Activated CD8-positive, alpha-beta T cell treated with anti-CD3 and anti-CD28 coated beads, Interleukin-2, amount 10 ng/mL, durations not matched to agents 7 days and 5 days (primary cell): ENCODE results near the gene PRPF31. TPM values are rescaled to one million over a fixed set of nuclear protein-coding genes. Genes with fewer than 3 reads are reported as not detected.
"Not testable (repeated sequence)": the region's sequence is repeated elsewhere in the genome, so short reads cannot be mapped to it uniquely, and the experiment has no call there.

Experiments used
- ATAC-seq: fragments of 150-1000 bp; cut with Tn5 transposase; one replicate; pipeline ENCODE4 v1.10.0; 2021; ENCODE audit warnings: moderate library complexity
- CTCF ChIA-PET: fragments of 350-600 bp; sonication (Branson Sonifier 250); formaldehyde crosslinking; loops from one replicate; lab custom pipeline; 2021; ENCODE audit warnings: antibody characterized with exemption; lab: Charles Lee
- POLR2A ChIA-PET: fragments of 350-600 bp; sonication (Branson Sonifier 250); formaldehyde crosslinking; loops from one replicate; lab custom pipeline; 2021; ENCODE audit warnings: antibody characterized with exemption; lab: Charles Lee
- DNase-seq: peaks from one replicate; pipeline ENCODE4 v3.0.0-alpha.2; 2020
- H3K27ac Mint-ChIP-seq: one replicate; pipeline ENCODE4 v1.8.0; 2021; ENCODE audit warnings: mild to moderate bottlenecking, mixed read lengths
- H3K27me3 Mint-ChIP-seq: one replicate; pipeline ENCODE4 v1.8.0; 2021; ENCODE audit warnings: low read depth, mixed read lengths
- H3K36me3 Mint-ChIP-seq: one replicate; pipeline ENCODE4 v1.8.0; 2021; ENCODE audit warnings: low read depth, mixed read lengths
- H3K4me1 Mint-ChIP-seq: one replicate; pipeline ENCODE4 v1.8.0; 2021; ENCODE audit warnings: low read depth, mixed read lengths
- H3K4me3 Mint-ChIP-seq: one replicate; pipeline ENCODE4 v1.8.0; 2021; ENCODE audit warnings: mild to moderate bottlenecking, mixed read lengths
- H3K9me3 Mint-ChIP-seq: one replicate; pipeline ENCODE4 v1.8.0; 2022; ENCODE audit warnings: mixed read lengths; ENCODE audit not compliant: insufficient read depth
- total RNA-seq, 2 experiments: library from RNA; stranded (reverse); gene quantifications; one replicate each; pipeline ENCODE4 v1.2.3, GENCODE V29; 2021

PRPF31 gene
- total RNA-seq, 2 experiments from 2014 or later: 77.5 to 82.8 TPM

DNA sequence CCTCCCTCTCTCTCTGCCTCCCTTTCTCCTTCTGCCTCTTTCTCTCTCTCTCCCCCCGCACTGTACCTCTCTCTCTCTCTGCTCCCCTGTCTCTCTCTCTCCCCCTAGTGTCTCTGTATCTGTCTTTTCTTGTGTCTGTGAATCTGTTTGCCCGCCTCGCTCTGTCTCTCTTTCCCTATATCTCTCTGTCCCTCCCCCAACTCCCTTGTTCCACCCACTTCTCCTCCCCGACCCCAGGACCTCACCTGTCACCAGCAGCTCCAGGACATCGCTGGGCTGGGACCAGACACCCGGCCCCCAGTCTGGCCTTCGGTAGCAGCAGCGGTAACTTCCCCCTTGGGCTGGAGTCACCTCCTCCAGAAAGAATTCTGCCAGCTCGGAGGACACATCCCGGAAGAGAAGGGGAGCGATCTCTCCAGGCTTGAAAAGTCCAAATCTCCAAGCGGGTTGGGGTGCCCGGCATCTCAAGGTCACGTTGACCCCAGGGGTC lies 18.9 kb upstream of the PRPF31 start:
- ChIA-PET CTCF (interaction anchor here (1.5 kb wide), 1 partner anchor 385 kb away, joined by 3 read pairs; no protein-coding TSS in a partner anchor), POLR2A (interaction anchor here (0.6 to 1.4 kb wide), 3 partner anchors 19 to 104 kb away, joined by 3 to 4 read pairs (median 3); partner anchors contain the start of genes CNOT3, PRPF31, RPS9 and TFPT)
- no peak for DNase-seq
- peaks cover 15% of the 10 kb centered on the region for H3K27me3 Mint-ChIP-seq
- peaks cover 23% of the 10 kb centered on the region for H3K4me1 Mint-ChIP-seq
- H3K9me3 Mint-ChIP-seq: no peaks in the 10 kb centered on the region
- no peak overlapping the region for H3K27ac Mint-ChIP-seq
- peak; percentile 55 for ATAC-seq
- H3K36me3 Mint-ChIP-seq: no peaks in the 10 kb centered on the region
- peak overlapping the region; percentile 35 for H3K4me3 Mint-ChIP-seq

DNA sequence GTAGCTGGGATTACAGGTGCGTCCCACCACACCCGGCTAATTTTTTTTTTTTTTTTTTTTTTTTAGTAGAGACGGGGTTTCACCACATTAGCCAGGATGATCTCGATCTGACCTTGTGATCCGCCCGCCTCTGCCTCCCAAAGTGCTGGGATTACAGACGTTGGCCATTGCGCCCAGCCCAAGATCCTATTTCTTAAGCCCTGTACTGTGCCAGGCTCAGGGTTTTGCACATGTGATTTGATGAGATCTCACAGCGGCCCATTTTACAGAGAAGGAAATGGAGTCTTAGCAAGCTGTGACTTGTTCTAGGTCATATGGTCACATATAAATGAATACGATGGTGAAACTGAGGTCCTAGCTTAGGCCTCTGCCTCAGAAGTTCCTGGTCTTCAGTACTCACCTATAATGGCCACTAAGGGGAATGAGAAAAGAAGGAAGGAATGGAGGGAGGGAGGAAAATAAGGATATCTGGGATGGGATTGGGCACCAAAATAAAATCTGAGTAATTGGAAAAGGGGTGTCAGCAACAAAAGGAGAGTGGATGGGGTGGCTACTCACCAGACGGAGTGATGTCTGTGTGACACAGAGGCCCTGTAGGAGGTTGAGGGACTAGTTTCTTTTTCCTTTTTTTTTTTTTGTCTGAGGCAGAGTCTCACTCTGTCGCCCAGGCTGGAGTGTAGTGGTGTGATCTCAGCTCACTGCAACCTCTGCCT lies 16.2 kb upstream of the PRPF31 start:
- Mint-ChIP-seq H3K4me1 (peaks cover 33% of the 10 kb centered on the region), H3K9me3 (no peaks in the 10 kb centered on the region), H3K4me3 (no peak overlapping the region), H3K36me3 (peaks cover 3% of the 10 kb centered on the region), H3K27ac (no peak overlapping the region), H3K27me3 (peaks cover 9% of the 10 kb centered on the region)
- POLR2A ChIA-PET: interaction anchor here (1.3 kb wide), 1 partner anchor 16 kb away, joined by 3 read pairs; the partner anchor contains the start of genes PRPF31 and TFPT
- DNase-seq: no peak
- no peak for ATAC-seq
- CTCF ChIA-PET: no interaction called here

DNA sequence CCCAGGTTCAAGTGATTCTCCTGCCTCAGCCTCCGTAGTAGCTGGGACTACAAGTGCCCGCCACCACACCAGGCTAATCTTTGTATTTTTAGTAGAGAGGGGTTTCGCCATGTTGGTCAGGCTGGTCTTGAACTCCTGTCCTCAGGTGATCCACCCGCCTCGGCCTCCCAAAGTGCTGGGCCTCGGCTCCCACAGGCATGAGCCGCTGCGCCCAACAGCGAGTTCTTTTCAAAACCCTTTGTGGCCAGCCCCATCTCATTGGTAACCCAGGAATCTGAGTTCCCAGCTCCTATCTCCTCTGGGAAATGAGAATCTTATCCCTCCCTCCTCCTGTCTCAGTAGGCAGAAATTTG lies 15.7 kb upstream of the PRPF31 start:
- H3K27ac Mint-ChIP-seq, H3K27me3 Mint-ChIP-seq, H3K36me3 Mint-ChIP-seq, DNase-seq, ATAC-seq, CTCF ChIA-PET, H3K9me3 Mint-ChIP-seq, H3K4me3 Mint-ChIP-seq: not testable (repeated sequence)
- POLR2A ChIA-PET: interaction anchor here (0.6 to 1.3 kb wide), 2 partner anchors 9 to 15 kb away, joined by 3 read pairs; partner anchors contain the start of genes PRPF31 and TFPT
- H3K4me1 Mint-ChIP-seq: peaks cover 32% of the 10 kb centered on the region

DNA sequence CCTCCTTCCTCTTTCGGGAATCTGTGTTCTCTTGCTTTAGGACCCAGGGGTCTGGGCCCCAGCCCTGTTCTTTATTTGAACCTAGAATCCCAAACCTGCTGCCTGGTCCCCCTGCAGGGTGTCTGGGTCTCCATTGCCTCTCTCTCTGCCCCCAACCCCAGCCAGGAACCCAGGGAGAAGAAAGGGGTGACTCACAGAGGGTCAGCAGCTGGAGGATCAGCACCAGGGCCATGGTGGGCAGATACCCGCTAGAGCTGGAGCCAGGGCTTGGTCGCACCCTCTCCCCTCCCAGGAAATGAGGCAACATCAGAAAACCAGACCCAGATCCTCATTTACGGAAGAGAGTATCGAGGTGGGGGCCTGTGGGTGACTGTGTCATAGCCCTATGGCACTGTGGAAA lies 15.0 kb upstream of the PRPF31 start, which contains the start of gene OSCAR:
Gene OSCAR (minus strand): TSS at position 243 of the 400 bp plus-strand sequence. CDS start 11 bp downstream, at position 232.
- peak within 1 kb of the TSS; percentile 5 for H3K4me3 Mint-ChIP-seq
- peaks cover 5% of the 10 kb centered on the region for H3K27me3 Mint-ChIP-seq
- ChIA-PET CTCF (no interaction called here), POLR2A (interaction anchor here (1.3 kb wide), 1 partner anchor 15 kb away, joined by 3 read pairs; the partner anchor contains the start of genes PRPF31 and TFPT)
- ATAC-seq (no peak), DNase-seq (no peak)
- H3K36me3 Mint-ChIP-seq: peaks cover 6% of the 10 kb centered on the region
- no peaks in the 10 kb centered on the region for H3K9me3 Mint-ChIP-seq
- H3K27ac Mint-ChIP-seq: peak within 1 kb of the TSS; percentile 27
- peaks cover 32% of the 10 kb centered on the region for H3K4me1 Mint-ChIP-seq

DNA sequence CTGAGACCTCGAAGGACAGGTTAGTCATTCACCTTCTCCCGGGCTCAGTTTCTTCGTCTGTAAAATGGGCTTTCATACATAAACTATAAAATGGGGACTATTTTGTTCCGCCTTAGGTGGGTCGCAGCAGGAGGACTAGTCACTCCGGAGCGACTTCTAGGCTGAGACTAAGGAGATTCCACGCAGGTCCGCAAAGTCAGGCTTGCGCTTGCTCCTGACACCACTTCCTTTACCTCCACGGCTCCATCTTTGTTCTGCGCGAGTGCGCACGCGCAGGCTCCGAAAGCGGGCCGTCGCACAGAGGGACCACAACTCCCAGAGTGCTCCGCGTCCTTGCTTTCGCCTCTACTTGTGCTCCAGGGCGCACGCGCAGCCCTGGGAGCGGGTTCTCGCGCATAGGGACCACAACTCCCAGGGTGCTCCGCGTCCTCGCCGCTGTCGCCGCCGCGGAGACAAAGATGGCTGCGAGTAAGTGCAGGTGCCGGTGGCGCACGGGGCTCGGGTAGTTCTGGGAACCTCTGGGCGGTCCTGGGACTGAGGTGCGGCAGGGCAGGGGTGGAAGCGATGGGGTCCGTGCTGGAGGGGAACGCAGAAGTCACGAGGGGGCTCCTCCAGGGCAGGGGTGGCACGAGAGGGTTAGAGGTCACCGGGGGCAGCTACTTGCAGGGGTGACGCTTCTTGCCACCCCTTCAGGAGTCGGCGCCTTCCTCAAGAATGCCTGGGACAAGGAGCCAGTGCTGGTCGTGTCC lies 13.0 kb upstream of the PRPF31 start, which contains the start of gene NDUFA3:
Gene NDUFA3 (plus strand): TSS at position 435 of the 749 bp plus-strand sequence. CDS start 24 bp downstream, at position 459.
- Mint-ChIP-seq H3K9me3 (no peaks in the 10 kb centered on the region), H3K36me3 (peaks cover 23% of the 10 kb centered on the region), H3K27me3 (no peaks in the 10 kb centered on the region), H3K4me1 (peaks cover 27% of the 10 kb centered on the region), H3K4me3 (peak within 1 kb of the TSS; percentile 98), H3K27ac (peak within 1 kb of the TSS; percentile 97)
- ChIA-PET CTCF (interaction anchor here (1.7 kb wide), 1 partner anchor 16 kb away, joined by 3 read pairs; no protein-coding TSS in a partner anchor), POLR2A (interaction anchor here (3.1 kb wide), 1 partner anchor 12 kb away, joined by 21 read pairs; the partner anchor contains the start of genes PRPF31 and TFPT)
- ATAC-seq (peak; percentile 99), DNase-seq (peak; percentile 99)

DNA sequence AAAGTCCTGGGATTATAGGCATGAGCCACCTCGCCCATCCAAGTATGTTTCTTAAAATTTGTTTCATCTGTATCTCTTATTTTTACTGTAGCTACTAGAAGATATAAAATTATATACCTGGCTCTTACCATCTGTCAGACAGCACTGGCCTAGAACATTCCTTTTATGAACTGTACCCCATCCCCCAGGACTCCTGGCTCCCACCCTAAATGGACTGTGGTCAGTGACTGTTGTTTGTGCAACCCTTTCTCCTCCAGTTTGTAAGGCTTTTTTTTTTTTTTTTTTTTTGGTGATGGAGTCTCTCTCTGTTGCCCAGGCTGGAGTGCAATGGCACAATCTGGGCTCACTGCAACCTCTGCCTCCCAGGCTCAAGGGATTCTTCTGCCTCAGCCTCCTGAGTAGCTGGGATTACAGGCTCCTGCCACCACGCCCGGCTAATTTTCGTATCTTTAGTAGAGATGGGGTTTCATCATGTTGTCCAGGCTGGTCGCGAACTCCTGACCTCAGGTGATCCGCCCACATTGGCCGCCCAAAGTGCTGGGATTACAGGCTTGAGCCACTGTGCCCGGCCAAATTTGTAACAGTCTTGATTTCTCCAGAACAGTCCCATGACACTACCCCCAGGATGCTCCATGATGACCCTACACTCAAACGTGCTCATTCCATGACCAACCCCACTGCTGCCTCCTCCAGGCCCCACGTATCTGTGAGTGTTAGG lies 10.4 kb upstream of the PRPF31 start:
- no peaks in the 10 kb centered on the region for H3K9me3 Mint-ChIP-seq
- ATAC-seq: no peak
- peaks cover 37% of the 10 kb centered on the region for H3K36me3 Mint-ChIP-seq
- H3K27me3 Mint-ChIP-seq: no peaks in the 10 kb centered on the region
- ChIA-PET CTCF (interaction anchor here (0.9 kb wide), 1 partner anchor 161 kb away, joined by 3 read pairs; no protein-coding TSS in a partner anchor), POLR2A (no interaction called here)
- H3K27ac Mint-ChIP-seq: peak overlapping the region; percentile 21
- no peak for DNase-seq
- H3K4me3 Mint-ChIP-seq: no peak overlapping the region
- peaks cover 27% of the 10 kb centered on the region for H3K4me1 Mint-ChIP-seq

DNA sequence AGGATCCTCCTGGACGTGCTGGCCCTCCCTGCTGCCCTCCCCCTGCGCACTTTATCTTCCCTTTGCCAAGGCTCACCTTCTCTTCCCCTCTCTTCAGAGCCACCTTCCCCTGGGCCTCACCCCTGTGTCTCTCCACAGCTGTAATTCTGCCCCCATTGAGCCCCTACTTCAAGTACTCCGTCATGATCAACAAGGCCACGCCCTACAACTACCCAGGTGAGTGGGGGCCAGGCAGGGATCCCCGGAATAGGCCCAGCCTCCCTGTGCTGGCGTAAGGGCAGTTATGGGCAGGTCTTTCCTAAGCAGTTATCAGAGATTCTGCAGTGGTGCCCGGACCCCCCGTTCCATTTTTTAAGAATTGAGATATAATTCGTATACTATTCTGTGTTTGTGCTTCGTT lies 9.8 kb upstream of the PRPF31 start:
- CTCF ChIA-PET: no interaction called here
- H3K36me3 Mint-ChIP-seq: peaks cover 41% of the 10 kb centered on the region
- no peaks in the 10 kb centered on the region for H3K27me3 Mint-ChIP-seq
- peaks cover 27% of the 10 kb centered on the region for H3K4me1 Mint-ChIP-seq
- ATAC-seq: no peak
- no peak for DNase-seq
- H3K27ac Mint-ChIP-seq: peak overlapping the region; percentile 21
- no peaks in the 10 kb centered on the region for H3K9me3 Mint-ChIP-seq
- no peak overlapping the region for H3K4me3 Mint-ChIP-seq
- POLR2A ChIA-PET: no interaction called here

DNA sequence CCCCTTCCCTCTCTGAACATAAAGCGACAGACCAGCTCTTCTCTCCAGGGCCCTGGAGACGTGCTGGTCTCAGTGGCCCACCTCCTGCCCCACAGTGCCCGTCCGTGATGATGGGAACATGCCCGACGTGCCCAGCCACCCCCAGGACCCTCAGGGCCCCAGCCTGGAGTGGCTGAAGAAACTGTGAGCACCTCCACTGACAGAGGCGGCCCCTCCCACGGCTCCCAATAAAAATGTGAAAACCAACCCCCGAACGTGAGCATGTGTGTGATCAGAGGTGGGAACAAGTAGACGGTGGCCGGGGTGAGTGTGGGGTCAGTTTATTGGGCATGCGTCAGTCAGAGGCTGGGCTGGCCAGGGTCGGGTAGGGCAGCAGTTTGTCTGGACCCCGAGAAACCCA lies 8.8 kb upstream of the PRPF31 start:
- no peaks in the 10 kb centered on the region for H3K9me3 Mint-ChIP-seq
- H3K4me1 Mint-ChIP-seq: peaks cover 24% of the 10 kb centered on the region
- H3K27ac Mint-ChIP-seq: no peak overlapping the region
- ChIA-PET CTCF (no interaction called here), POLR2A (no interaction called here)
- H3K27me3 Mint-ChIP-seq: no peaks in the 10 kb centered on the region
- DNase-seq (no peak), ATAC-seq (no peak)
- H3K36me3 Mint-ChIP-seq: peaks cover 43% of the 10 kb centered on the region
- no peak overlapping the region for H3K4me3 Mint-ChIP-seq

DNA sequence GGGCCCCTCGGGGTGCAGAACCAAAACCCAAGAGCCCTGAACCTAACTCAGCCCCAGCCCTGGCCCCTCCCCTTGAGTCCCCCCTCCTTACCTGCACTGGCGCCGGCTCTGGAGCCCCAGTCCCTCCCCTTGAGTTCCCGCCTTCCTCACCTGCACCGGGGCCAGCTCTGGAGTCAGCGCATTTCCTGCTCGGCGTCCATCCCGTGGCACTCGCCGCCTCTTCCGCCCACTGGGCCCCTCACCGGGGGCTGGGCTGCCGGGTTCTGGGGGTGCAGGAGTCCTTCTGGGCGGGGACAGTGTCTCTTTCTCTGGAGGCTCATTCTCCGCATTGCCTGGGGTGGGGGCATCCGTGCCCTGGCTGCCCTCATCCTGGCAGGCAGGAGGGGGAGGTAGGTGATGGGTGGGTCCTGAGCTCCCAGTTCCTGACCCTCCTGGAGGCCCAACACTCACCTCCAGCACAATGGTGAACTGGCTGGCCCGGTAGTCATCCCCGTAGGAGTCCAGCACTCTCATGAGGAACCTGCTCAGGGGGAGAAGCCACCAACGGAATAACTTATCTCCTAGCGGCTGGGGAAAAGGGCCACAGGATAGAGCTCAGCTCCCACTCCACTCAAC lies 7.6 kb upstream of the PRPF31 start:
- no peaks in the 10 kb centered on the region for H3K9me3 Mint-ChIP-seq
- no peak overlapping the region for H3K4me3 Mint-ChIP-seq
- H3K27me3 Mint-ChIP-seq: no peaks in the 10 kb centered on the region
- ChIA-PET CTCF (no interaction called here), POLR2A (no interaction called here)
- no peak for DNase-seq
- ATAC-seq: no peak
- peaks cover 49% of the 10 kb centered on the region for H3K36me3 Mint-ChIP-seq
- H3K27ac Mint-ChIP-seq: no peak overlapping the region
- H3K4me1 Mint-ChIP-seq: peaks cover 19% of the 10 kb centered on the region

DNA sequence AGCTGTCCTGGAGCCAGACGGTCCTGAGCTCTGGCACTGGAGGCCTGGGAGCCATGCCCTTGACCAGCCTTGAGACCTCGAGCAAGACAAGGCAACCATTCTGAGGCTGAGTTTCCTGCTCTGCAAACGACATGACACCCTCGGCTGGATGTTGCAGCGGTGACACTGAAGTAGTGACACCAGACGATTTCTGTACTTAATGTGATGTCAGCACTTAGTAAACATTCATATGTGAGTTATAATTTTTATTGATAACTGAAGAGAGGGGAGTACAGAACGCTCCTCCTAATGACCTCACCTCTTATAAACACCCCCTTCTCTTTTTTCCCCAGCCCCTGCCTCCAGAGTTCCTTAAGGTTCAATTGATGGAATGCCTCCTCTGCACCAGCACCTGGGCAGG lies 7.1 kb upstream of the PRPF31 start:
- H3K27me3 Mint-ChIP-seq: no peaks in the 10 kb centered on the region
- DNase-seq (no peak), ATAC-seq (no peak)
- no peaks in the 10 kb centered on the region for H3K9me3 Mint-ChIP-seq
- peaks cover 51% of the 10 kb centered on the region for H3K36me3 Mint-ChIP-seq
- H3K4me3 Mint-ChIP-seq: no peak overlapping the region
- ChIA-PET POLR2A (interaction anchor here (0.7 kb wide), 1 partner anchor 8 kb away, joined by 3 read pairs; no protein-coding TSS in a partner anchor), CTCF (no interaction called here)
- H3K4me1 Mint-ChIP-seq: peaks cover 19% of the 10 kb centered on the region
- H3K27ac Mint-ChIP-seq: no peak overlapping the region

DNA sequence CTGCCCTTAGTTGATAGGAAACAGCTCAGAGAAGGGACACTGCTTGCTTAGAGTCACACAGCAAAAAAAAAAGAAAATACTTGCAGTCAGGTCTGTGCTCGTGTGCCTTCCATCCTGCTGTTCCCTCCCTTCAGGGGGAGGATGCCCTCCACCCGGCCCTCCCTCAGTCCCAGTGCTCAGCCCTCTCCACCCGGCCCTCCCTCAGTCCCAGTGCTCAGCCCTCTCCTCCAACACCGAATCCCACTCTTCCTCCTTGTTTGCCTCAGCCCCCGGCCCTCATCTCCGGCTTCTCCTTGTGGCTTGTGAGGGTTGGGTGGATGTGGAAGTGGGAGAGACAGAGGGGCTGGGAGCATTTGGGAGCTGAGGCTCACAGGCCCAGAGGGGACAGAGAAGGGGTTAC lies 5.9 kb upstream of the PRPF31 start:
- no peak for ATAC-seq
- Mint-ChIP-seq H3K27ac (no peak overlapping the region), H3K4me1 (peaks cover 24% of the 10 kb centered on the region), H3K27me3 (no peaks in the 10 kb centered on the region), H3K9me3 (no peaks in the 10 kb centered on the region), H3K4me3 (no peak overlapping the region), H3K36me3 (peaks cover 59% of the 10 kb centered on the region)
- no peak for DNase-seq
- CTCF ChIA-PET: no interaction called here
- POLR2A ChIA-PET: no interaction called here
